Left renal pelvis (tissue), 4 donors: Measurements from ENCODE around the gene RRM1. TPM values are rescaled to one million over a fixed set of nuclear protein-coding genes. Genes with fewer than 3 reads are reported as not detected.

Source experiments
- DNase-seq, 4 donors: peaks; one replicate each; pipeline ENCODE4 v3.0.0-alpha.2; 2013; ENCODE audit warnings: low read depth in 4 of 4, low spot score in 3 of 4
- polyA plus RNA-seq, 4 donors: library from polyadenylated mRNA; unstranded; fragments of 120-200 nt; gene quantifications; one replicate each; pipeline ENCODE4 v1.2.1, GENCODE V29; 2013; ENCODE audit not compliant: insufficient read length in 4 of 4

The RRM1 gene
- polyA plus RNA-seq, 4 donors, result 57.1 to 84.2 (median 71.0) TPM

DNA sequence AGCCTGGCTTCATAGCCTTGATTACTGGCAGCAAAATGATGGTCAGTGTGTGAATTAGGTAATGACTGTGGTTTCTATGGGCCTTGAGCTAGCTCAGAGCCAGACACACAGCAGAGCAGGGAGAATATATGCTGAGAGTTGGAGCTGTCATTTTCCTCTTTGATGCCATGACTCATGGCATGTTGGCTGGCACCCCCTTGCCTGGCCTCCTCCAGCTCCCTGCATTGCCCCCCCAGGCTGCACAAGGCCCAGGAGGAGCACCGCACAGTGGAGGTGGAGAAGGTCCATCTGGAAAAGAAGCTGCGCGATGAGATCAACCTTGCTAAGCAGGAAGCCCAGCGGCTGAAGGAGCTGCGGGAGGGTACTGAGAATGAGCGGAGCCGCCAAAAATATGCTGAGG lies 20.3 kb upstream of the RRM1 start:
- no peak for DNase-seq

DNA sequence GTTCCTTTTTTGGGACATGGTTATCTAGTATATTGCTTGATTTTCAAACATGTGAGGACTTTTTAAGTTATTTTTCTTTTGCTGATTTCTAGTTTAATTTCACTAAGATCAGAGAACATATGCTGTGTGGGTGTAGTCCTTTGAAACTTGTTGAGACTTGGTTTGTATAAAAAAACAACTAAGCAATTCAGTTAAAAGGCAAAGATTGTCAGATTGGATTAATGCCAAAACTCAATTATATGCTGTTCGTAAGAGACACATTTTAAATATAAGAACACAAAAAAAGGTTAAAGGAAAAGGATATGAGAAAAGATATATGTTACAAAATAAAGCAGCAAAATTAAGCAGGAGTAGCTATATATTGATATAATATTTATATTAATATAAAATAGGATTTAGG lies 17.8 kb upstream of the RRM1 start:
- no peak for DNase-seq

DNA sequence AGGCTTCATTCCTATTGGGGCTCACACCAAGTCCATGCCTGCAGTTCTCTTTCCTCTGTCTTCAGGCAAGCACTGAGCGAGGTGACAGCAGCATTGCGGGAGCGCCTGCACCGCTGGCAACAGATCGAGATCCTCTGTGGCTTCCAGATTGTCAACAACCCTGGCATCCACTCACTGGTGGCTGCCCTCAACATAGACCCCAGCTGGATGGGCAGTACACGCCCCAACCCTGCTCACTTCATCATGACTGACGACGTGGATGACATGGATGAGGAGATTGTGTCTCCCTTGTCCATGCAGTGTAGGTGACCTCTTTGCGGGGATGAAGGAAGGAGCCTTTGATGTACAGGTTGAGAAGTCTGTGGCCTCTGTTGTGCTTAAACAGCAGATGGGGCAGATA lies 11.4 kb upstream of the RRM1 start:
- DNase-seq, result no peak

DNA sequence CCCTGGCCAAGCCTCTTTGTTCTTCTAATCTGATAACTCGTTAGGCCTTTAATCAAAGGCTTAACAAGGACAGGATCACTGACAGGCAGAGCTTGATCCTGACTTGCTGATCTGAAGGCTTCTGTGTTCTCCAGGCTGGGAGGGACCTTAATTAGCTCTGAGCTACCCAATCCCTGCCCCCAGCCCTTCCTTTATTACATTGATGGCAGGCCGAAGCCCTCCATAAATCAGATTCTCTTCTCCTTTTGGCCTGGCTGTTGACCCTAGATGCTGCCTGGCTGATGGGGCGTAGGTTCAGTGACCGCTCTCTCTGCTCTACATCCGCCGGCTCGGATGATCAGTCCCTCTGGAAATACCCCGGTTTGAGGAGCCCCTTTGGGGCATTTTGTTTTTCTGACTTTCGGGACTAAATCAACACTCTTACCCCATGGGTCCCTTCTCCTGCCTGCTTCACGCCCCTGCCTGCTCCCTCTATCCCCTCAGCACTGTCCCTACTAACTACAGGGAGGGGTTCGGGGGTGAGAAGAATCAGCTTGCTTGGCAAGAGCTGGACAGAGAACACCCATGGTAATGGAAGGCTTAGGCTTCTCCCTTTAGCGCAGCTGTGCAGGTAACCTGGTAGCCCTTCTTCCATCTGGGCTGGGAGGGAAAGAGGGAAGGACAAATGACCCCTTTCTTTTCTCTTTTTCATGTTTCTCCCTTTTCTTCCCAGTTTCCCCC lies 10.0 kb upstream of the RRM1 start:
- DNase-seq, result no peak

DNA sequence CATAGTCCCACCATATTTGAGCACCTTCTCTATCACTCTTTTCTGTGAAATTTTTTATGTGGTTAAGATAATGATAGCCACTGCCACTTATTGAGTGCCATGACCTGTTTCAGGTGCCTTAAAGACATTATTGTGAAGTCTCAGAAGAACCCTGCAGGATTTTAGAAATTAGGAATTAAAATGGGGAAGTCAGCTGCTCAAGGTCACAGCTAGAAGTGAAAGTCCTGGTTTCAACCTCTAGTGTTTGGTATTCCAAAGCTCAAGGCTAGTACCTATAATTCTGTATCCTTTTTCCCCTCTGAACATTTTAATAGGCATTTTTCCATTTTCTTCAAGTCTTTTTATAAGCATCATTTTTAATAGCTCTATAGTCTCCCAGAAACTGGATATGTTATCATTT lies 9.0 kb upstream of the RRM1 start:
- DNase-seq, result no peak

DNA sequence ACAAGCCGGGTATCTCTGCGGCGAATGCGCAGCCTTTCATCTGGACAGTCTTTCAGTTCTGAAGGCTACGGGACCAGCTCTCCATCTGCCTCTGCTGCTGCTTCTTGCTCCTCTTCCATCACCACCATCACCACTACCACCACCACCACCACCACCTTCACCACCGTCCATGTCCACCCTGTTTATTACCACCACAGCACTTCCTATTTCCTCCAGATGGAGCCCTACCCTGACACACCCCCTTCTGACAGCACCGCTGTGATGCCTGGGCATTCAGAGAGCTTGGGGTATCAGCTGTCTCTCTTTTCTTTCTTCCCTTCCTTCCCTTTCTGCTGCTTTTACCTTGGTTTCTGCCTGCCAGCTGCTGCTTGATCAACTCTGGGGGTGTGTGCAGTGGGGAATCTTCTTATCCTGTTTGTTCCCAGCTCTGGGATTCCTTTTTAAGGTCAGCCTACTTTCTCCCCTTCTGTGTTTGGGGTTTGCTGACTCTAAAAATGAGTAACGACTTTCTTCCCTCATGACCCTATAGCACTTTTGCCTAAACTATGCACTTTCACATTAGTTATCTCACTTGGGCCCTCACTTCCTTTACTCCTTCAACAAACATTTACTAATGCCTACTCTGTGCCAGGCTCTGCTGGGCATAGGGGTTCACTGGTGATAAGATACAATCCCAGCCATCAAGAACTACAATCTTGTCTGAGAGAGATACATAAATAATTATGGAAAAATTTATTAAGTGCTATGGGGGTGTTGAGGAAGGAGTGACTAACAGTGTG lies 7.8 kb upstream of the RRM1 start:
- DNase-seq, result no peak

DNA sequence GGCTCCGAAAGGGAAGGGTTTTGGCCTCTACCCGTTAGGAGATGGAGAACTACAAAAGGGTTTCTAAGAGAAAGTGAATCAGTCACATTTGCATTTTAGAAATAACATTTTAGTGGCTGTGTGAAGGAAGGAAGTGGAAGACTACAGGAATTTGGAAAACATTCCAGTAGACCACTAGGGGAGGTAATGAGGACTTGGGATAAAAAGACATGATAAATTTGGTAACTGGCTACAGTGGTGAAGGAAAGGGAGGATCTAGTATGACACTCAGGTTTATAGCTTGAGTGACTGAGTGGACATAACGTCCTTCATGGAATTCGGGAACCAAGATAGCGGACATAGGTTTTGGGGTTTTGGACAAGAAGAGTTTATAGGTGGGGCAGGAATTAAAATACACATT lies 7.0 kb upstream of the RRM1 start:
- DNase-seq, result no peak

DNA sequence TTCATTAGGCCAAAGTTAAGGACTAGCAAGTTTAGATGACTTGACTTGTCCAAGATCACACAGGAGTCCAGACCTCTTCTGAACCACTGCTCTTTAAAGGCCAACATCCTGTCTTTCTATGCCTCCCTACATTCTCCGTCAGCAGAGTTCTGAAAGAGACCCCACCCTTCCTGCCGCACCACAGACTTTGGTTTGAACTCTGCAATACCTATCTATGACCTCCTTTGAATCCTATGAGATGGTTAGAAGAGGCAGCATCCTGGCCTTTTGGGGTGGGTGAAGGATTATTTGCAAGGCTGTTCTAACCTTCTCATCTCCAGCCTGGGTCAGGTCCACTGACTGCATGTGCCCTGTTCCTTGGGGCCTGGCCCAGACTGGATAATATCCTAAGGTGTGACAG lies 4.3 kb upstream of the RRM1 start:
- no peak for DNase-seq

DNA sequence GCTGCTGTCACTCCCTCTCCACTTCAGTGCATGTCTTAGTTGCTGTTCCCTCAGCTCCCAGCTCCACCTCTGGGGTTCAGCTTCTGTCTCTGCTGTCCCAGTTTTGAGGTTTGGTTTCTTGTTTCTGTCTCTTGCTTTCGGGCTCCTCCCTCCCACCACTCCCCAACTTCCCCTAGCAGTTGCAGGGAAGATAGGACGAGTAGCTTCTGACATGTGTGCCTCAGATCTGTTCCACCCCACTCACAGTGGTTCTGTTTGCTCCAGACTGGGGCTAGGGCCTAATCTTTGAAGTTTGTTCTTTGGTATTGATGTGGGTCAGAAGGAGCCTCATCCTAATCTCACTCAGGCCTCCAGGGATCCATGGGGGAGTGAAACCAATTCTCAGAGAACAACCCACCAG lies 2.6 kb upstream of the RRM1 start:
- no peak for DNase-seq

DNA sequence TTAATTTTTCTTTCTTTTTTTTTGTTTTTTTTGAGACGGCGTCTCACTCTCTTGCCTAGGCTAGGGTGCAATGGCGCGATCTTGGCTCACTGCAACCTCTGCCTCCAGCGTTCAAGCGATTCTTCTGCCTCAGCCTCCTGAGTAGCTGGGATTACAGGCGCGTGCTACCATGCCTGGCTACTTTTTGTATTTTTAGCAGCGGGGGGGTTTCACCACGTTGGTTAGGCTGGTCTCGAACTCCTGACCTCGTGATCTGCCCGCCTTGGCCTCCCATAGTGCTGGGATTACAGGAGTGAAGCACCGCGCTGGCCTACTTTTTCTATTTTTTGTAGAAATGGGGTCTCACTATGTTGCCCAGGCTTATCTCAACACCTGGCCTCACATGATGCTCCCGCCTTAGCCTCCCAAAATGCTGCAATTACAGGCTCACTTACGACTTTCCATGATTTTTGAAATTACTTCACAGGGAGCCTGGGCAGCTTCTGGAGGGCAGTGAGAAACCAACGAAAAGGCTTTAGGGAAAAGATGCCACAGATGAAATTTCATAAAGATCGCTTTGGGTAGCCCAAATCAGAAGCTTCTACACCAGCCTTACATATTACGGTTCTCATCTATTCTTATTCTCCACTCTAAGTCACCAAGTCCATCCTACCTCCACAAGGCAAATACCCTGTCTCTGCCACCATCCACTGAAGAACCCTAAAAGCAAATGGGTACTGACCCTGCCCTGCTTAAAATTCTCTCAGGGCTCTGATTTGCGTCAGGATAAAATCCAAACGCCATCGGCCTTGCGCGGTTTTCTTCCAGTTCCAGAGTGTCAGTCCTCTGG lies 866 bp upstream of the RRM1 start:
- DNase-seq, result no peak

DNA sequence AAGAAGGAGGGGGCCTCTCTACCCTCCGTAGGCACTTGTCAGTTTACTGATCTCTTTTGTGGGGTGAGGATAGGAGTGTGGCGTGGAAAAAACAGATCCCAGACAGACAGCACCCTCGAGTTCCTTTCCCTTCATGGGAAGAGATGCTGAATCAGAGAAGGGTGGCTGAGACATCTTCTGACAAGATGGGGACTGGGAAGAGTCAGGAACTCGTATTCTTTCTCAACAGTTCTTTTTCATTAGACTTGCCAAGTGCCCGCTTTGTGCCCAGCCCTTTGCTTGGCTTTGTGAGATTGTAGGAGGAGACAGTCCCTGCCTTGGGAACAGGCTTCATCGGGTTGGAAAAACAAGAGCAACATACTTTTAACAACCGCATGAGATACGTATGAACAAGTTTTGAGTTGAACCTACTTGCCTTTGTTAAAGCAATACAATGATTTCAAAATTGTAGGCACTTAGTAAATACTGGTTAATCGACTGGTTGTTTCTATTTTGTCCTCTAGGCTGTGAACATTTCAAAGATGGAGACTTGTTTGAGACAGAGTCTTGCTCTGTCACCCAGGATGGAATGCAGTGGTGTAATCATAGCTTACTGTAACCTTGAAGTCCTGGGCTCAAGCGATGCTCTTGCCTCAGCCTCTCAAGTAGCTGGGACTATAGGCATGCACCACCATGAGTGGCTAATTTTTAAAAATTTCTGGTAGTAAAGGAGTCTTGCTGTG lies 1.1 kb downstream of the RRM1 start:
- DNase-seq, result no peak

DNA sequence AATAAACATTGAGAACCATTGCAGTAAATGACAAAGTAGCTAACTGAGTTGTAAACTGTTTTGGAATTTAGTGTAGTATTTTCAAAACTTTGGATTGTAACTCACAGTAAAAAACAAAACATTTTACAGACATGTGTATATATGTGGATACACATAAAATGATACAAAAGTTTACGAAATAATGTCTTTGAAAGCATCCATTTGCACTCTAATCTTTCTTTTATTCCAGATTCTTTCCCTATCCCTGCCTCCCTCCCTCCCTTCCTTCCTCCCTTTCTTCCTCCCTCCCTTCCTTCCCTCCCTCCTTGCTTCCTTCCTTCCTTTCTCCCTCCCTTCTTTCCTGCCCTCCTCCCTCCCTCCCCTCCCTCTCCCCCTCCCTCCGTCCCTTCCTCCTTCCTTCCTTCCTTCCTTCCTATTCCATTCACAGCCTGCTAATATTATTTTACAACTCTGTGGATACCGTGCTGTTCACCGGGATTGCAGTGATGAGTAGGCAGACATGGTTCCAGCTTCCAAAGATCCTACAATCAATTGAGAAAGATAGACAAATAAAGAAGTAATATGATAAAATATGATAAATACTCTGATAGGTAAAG lies 3.5 kb downstream of the RRM1 start:
- no peak for DNase-seq

DNA sequence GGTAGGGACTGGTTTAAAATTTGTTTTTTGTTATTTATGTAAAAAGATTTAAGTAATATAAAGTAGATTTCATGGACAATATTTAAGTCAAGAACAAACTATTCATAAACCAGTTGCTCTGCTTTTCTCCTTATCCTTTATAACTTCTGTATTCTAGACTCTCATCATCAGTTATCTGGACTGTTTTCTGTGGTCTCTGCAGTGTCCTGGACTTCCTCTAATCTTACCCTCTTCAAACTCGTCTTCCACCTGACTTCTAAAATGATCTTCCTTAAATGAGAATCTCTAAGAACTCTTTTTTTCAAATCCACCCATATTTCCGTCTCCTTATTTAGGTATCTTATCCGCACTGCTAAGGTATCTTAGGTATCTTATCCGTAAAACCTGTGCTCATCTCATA lies 8.1 kb downstream of the RRM1 start:
- no peak for DNase-seq

DNA sequence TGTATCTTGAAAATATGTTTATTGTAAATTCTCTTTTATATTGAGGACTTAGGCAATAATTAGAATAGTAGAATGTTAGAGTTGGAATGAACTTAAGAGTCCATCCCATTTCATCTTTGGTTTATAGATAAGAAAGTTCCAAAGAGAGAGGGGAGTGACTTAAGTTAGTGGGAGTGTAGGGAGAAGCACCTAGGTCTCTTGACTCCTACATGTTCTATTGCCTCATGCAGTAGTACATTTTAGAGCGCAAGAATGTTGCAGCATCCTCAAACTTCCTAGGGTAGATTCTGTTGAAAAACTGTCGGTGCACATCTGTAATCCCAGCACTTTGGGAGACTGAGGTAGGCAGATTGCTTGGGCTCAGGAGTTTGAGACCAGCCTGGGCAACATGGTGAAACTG lies 8.7 kb downstream of the RRM1 start:
- no peak for DNase-seq

DNA sequence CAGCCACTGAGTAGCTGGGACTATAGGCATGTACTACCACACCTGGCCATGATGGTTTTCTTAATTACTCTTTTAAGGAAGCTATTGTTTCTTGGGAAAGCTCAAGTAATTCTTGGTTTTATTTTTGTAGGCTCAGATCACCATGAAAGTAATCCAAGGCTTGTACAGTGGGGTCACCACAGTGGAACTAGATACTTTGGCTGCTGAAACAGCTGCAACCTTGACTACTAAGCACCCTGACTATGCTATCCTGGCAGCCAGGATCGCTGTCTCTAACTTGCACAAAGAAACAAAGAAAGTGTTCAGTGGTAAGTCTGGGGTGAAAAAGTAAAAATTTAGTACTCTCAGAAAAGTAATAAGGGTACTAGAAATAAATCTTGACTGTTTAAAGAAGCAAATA lies 11.3 kb downstream of the RRM1 start:
- no peak for DNase-seq

DNA sequence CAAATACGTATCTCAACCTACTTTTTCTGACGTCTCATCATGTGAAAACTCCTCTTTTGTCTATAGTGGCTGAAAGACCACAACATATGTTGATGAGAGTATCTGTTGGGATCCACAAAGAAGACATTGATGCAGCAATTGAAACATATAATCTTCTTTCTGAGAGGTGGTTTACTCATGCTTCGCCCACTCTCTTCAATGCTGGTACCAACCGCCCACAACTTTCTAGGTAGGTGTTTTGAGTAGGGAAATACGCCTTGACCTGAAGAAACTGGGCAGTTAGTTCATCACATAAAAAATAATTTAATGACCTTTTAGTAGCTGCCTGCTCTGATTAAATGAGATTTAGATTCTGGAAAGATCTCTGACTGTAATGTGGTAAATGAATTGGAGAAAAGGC lies 17.2 kb downstream of the RRM1 start:
- no peak for DNase-seq

DNA sequence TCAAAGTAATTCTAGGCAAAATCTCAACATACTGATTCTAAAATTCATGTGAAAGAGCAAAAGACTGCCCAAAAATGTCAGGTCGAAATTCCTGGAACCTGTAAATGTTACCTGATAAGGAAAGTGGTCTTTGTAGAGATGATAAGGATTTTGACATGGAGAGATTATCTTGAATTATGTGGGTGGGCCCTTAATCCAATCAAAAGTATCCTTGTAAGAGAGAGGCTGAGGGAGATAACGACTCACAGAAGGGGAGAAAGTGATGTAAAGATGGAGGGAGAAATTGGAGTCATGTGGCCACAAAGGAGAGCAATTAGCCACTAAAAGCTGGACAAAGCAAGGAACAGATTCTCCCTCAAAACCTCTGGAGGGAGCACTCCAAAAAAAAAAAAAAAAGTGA lies 20.5 kb downstream of the RRM1 start:
- DNase-seq, result no peak

DNA sequence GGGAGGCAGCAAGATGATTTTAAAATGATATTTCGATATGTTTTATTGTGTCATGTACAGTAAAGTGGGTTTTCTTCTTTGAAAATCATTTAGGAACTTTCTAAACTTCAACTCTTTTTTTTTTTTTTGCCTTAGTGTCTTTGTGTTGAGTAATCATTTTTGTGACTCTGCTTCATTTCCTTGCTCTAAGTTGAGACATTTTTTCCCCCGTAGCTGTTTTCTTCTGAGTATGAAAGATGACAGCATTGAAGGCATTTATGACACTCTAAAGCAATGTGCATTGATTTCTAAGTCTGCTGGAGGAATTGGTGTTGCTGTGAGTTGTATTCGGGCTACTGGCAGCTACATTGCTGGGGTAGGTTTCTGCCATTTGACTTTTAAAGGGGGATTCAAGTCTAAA lies 23.5 kb downstream of the RRM1 start:
- no peak for DNase-seq

DNA sequence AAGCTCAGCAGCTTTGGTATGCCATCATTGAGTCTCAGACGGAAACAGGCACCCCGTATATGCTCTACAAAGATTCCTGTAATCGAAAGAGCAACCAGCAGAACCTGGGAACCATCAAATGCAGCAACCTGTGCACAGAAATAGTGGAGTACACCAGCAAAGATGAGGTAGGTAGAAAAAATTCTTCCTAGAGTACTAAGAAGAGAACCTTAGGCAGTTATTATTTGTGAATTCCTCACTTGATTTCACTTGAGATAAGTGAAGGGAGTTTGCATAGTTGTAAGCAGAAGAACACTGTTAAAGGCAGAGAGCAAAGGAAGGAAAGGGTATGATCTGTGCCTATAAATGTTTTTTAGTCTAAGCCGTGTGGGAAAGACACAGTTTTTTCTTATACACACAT lies 28.6 kb downstream of the RRM1 start:
- DNase-seq, result no peak

DNA sequence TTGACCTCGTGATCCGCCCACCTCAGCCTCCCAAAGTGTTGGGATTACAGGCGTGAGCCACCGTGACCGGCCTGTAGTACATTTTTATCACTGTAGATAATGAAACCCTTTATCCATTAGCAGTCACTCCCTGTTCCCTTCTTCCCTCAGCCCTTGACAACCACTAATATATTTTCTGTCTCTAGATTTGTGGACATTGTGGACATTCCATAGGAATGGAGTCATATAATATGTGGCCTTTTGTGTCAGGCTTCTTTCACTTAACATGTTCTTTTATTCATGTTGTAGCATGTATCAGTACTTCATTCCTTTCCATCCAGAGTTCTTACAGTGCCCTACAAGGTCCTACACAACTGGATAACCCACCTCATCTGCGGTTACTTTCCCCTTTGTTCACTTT lies 30.5 kb downstream of the RRM1 start:
- DNase-seq, result no peak

DNA sequence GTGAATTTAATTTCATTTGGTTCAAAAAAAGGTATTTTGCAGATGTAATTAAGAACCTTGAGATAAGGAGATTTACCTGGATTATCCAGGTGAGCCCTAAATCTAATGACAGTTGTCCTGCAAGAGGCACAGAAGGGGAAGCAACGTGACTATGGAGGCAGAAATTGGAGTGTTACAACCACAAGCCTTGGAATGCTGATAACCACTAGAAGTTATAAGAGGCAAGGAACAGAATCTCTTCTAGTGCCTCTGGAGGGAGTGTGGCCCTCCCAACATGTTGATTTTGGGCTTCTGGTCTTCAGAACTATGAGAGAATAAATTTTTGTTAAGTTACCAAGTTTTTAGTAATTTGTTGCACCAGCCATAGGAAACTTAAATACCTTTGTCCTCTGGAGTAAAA lies 32.8 kb downstream of the RRM1 start:
- no peak for DNase-seq
